Prostate gland (tissue), 2 donors: ENCODE measurements around the gene TTLL5.

Source experiments
- CTCF ChIP-seq, 4 experiments: fragments of 200-600 bp in 2 of 4; fragments of 450-650 bp in 2 of 4; sonication (generic) in 2 of 4; IDR thresholded peaks; 1 replicate in 3 of 4; 2 replicates in 1 of 4; pipeline ENCODE4 v1.5.1; 2016 to 2019; ENCODE audit warnings: antibody characterized with exemption in 4 of 4, mild to moderate bottlenecking in 2 of 4, moderate library complexity in 2 of 4
- POLR2A ChIP-seq: fragments of 450-650 bp; IDR thresholded peaks from one replicate; pipeline ENCODE4 v1.6.1; 2016; ENCODE audit warnings: antibody characterized with exemption, mild to moderate bottlenecking
- POLR2AphosphoS5 ChIP-seq: sonication (generic); formaldehyde crosslinking; IDR thresholded peaks from one replicate; pipeline ENCODE4 v1.6.1; 2017; ENCODE audit warnings: antibody characterized with exemption

GRCh38 chr14:75757644-75758402 lies 96.8 kb downstream of the TTLL5 start:
- TF ChIP-seq CTCF (IDR thresholded peaks at IDR 0.05) (no peak), POLR2AphosphoS5 (no peak), POLR2A (no peak)
